HG03342 (cell line): ENCODE measurements around the gene KRAS.

Experiments used
- ATAC-seq: cut with Tn5 transposase; IDR thresholded peaks from one replicate; pipeline ENCODE4 v1.9.1; 2021; ENCODE audit warnings: mild to moderate bottlenecking, moderate library complexity; ENCODE audit not compliant: unreplicated experiment

The KRAS gene

GRCh38 chr12:25256826-25257225 is 6.1 kb upstream of the KRAS start:
- ATAC-seq = no peak

DNA sequence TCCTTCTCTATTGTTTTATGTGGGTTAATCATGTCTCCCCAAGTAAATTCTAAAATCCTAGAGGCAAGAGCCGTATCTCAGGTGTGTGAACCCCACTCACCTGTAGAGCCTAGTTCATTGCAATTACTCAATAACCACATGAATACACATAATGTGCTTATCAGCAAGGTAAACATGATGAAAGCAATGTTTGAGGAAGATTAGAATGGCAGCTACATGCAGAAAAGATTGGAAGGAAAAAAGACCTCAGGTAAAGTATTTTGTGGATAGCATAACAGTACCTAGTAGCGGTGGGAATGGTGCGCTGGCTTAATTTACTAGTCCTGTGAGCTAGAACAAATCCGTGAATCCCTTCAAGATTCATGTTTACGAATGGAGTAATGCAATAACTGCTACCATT is 5.3 kb upstream of the KRAS start:
- ATAC-seq = no peak

GRCh38 chr12:25254271-25254880 is 3.6 kb upstream of the KRAS start:
- no peak for ATAC-seq

DNA sequence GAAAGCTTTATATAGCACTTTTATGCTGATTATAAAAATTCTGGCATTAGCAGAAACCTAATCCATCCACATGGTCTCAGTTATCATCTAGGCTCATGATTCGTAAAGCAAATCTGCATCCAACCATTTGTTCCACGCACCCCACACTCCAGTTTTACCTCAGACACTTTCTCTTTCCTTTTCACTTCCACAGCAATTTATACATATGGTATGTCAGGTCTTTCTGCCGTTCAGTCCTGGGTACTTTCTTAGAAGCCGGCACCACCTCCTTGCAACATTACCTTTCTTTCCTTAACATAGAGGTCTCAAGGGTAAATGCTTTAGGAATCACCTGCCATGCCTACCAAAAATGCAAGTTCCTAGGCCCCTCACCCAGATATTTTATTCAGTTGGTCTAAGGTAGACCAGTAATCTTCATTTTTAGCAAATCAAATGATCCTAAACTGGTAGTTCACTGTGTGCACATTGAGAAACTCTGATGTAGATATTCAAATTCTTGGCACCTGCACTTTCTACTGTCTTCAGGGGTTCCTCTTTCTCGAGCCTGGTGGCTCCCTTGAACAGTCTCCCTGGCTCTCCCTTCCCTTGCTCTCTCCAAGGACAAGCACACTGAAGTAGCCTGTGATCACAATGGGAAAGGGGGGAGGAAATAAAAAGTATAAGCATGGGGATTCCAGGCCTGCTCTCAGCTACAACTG is 2.8 kb upstream of the KRAS start:
- ATAC-seq = no peak

GRCh38 chr12:25252946-25253345 is 2.2 kb upstream of the KRAS start:
- no peak for ATAC-seq

- no peak for ATAC-seq
These were observed 1.0 kb upstream of the KRAS start for GRCh38 chr12:25251769-25252168.

DNA sequence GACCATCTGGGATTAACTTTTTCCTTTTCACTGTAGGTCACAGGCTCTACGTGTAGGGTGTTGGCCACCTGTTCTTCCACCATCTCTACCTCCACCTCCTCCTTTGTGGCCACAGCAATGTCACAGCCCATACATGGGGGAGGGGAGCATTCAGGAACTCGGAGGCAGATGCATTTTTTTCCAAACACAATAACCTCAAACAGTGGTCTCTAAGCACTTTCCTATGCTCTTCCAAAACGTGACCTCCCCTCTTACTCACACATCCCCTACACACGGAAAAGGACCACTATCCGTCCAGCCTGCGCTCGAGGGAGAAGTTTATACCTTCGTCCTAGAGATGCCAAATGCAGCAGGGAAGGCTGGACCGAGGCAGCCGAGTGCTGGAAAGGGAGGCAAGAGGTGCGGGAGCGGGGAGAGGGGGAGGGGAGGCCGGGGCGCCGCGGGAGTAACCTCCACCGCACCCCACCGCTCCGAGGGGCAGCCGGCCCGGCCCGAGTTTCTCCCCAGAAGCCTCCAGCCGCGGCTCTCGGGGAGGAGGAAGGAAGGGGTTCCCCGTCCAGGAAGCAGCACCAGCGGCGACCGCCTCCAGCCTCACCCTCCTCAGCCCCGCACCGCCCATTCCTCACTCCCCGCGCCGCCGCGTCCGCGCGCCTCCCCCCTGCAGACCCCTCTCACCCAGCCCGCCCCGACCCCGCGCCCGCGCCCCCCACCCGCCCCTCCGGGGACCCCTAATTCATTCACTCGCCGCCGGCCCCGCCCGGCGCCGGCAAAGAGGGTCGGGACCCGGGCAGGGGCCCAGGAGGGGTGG is 594 bp downstream of the KRAS start:
- peak; percentile 30 for ATAC-seq

DNA sequence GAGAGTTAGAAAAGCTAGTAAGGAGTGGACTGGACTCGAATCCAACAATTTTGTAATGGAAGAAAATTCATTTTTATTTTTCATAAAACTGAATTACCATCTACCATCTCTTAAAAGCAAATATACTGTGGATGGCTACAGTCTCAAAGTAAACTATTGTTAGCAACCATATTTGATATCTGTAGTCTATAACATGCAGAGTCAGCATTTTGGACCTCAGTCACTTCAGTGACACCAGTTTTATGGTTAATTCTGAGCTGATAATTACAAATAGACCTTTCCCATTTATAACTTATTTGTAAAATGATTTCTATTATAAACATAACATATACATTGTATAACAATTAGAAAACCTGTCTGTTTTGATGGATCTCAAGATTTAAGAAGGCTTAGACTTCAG is 2.0 kb downstream of the KRAS start:
- no peak for ATAC-seq

GRCh38 chr12:25248137-25248536 is 2.6 kb downstream of the KRAS start:
- no peak for ATAC-seq

DNA sequence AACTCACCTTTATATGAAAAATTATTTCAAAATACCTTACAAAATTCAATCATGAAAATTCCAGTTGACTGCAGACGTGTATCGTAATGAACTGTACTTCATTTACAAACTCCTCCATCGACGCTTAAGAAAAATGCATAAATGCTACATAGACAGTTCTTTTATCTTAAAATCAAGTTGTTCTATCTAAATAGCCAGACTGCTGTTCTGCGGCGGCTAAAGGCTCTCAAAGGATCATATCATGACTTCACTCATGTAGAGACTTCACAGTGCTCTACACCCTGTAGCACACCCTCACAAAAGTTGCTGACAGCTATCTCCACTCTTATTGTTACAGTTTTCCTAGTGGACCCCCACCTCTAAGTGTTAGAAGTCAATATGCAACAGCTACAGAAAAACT is 5.2 kb downstream of the KRAS start:
- ATAC-seq = no peak

DNA sequence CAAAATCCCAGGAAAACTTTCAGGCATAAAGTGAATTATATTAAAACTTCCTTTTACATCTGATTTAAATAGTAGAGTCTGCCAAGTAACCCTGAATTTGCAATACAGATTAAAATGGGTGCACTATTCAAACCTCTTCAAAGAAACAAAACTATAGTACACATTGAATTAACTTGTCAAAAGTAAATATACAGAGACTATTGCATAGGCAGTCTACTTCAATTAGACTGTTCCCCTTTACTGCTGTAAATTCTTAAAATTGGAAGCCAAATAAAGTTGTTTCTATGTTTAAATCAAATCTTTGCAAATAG is 7.1 kb downstream of the KRAS start:
- ATAC-seq = no peak

DNA sequence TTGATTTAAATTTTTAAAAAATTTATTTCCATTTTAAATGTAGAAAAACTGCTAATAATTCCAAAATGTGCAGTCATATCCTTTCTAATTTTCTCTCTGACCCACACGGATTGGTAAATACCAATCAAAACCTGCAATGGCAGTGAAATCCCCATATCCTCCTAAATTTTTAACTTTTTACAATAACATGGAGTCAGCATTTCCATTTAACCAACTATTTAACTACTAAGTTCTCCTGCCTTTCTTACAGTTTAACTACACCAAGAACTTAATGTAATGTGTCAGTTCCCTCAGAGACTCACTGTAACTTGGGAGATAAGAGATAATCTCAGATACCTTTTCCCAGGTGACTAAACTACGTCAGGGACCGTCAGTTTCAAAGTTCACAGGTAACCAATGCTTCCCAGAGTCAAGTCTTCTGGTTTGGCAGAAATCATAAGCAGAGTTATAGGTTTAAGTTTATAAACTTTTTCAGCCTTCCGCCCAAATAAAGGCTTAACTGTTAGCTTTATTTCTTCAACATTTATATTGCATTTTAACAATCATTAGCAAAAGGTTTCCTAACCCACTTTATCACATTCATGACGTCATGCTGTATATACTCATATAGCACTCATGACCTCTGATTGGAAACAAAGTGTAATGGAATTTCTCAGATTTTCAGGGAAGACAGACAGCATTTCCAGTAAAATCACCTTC is 7.6 kb downstream of the KRAS start:
- ATAC-seq = no peak

DNA sequence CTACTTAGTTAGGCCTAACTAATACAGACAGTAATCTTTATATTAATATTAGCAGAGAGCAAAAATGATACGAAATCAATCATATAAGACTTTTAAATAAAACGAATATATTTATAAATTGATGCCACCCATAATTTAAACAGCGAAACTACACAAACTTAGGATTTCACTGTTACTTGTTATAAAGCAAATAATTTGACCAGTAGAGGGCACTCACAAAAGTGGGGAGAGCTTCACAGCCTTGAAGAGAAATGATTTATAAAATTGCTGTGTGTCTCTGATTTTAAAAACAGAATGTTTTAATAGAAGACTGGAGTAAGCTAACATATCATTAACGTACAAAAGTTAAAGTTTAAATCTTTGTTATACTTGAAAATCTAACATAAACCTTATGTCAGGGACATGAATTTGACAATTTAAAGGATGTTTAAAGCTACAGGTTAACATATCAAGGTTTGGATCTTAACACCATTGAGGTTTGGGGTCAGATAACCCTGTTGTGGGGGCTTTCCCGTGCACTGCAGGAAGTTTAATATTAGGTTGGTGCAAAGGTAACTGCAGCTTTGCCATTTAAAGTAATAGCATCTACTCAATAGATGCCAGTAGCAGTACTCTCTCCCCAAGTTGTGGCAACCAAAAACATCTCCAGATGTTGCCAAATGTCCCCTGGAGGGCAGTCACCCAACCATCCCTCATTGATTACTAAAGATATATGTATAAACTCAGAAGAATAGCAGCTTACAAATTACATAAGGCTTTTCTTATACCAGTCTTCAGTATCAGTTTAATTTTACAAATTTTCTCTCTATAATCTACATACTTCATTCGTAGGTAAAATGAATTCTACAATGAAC is 9.3 kb downstream of the KRAS start:
- ATAC-seq = peak; percentile 58

DNA sequence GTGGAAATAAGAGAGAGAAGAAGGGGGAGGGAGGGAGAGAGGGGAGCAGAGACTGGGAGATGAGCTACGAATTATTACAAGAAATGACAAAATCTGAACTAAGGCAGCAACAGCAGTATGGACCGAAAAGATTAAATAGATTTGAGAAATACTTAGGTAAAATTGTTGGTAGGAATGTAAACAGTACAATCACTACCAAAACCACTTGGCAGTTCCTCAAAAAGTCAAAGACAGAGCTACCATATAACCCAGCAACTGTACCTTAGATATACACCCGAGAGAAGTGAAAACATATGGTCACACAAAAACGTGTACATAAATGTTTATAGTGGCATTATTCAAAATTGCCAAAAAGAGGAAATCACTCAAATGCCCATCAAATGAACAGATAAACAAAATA is 14.1 kb downstream of the KRAS start:
- ATAC-seq = no peak

DNA sequence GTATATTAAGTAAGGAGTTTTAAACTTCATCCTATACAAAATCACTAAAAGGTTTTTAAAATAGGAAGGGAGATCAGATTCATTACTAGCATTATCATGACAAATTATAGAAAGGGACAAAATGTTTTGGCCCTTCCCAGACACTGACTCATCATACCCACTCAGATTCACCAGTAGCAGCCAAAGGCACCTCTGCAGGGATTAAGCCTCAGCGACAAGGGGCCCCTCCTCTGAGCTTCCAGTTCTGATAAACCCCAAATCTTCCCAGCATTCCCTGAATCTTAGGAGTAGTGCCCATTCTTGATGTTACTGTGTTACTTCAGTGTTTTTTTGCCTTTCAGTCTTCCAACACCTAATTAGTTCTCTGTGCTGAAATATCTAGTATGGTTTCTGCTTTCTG is 14.5 kb downstream of the KRAS start:
- no peak for ATAC-seq

- ATAC-seq = no peak
These were observed 37.4 kb downstream of the KRAS start for GRCh38 chr12:25213338-25213737.

GRCh38 chr12:25208554-25208953 is 42.2 kb downstream of the KRAS start:
- no peak for ATAC-seq

DNA sequence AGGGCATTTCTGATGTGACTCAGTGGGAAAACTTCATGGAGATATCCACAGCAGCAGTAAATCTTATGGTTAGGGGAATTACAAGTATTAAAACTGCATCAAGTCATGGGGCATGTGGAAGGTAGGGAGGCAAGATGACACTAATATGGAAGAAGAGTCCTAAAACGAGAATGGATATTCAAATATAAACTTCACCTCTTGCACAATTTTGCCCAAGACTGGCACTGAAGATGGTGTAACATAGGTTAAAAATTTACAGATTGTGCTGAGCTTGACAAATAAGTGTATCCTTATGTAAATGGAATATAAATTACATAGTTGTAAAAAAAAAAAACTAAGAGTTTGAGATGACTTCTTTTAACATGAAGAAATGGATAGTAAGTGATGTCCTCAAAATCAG is 42.9 kb downstream of the KRAS start:
- ATAC-seq = no peak

DNA sequence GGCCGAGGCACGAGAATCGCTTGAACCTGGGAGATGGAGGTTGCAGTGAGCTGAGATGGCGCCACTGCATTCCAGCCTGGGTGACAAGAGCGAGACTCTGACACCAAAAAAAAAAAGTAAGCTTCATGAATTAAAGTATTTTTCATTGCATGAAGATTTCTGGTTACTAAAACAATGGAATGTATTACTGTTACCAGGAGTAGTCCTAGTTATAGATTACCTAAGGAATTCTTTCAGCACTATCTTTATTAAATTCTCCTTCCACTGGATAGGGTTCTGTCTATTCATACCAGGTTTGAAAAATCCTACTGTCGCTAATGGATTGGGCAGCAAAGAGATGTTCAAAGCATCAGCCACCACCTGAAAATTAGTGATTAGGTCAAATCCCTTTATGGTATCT is 43.3 kb downstream of the KRAS start:
- no peak for ATAC-seq

GRCh38 chr12:25202137-25202536 is 48.6 kb downstream of the KRAS start:
- ATAC-seq = no peak

DNA sequence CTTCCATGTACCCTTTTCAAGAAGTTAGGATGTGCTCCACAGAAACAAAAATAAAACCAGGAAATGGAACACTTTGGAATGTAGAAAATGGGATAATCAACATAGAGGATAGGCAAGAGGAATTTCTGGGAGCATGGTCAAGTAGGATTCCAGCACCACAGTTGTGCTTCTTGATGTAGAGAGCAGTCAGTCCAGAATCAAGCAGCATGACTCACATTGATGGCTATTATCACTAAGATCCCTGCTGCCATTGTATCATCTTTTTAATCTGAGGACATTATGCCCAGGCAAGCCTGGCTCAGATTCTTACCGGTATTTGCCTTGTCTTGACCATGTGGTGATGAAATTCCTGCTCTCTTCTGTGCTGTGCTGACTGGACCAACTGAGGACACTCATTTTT is 50.0 kb downstream of the KRAS start:
- no peak for ATAC-seq
